PC-9 (cell line): Measurements from ENCODE around the gene RAB31.

Source experiments
- CTCF ChIP-seq: fragments of 200-600 bp; sonication (generic); conservative IDR thresholded peaks from 2 replicates; pipeline ENCODE4 v1.6.1; 2017; ENCODE audit warnings: mixed run types, antibody characterized with exemption, mild to moderate bottlenecking, moderate library complexity
- EZH2 ChIP-seq: fragments of 200-600 bp; sonication (generic); IDR thresholded peaks from 2 replicates; pipeline ENCODE4 v1.8.0; 2017; ENCODE audit warnings: antibody characterized with exemption, low read depth

DNA sequence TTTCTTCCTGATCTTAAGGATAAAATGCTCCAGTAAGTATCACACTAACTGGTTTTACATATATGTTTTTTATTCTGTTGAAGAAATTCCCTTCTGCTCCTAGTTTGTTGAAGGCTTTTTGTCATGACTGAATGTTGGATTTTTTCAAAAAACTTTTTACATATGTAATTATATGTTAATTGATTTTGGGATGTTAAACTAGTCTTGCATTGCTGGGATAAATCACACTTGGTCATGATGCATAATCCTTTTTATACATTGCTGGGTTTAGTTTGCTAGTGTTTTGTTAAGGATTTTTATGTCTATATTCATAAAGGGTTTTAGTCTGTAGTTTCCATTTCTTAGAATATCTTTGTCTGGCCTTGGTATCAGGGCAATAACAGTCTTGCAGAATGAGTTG, 112.0 kb downstream of the RAB31 start:
- no peak for TF ChIP-seq CTCF
- TF ChIP-seq EZH2: no peak
